GM12892 (cell line): Measurements from ENCODE around the gene BRINP1.
"Not testable (repeated sequence)": the region's sequence is repeated elsewhere in the genome, so short reads cannot be mapped to it uniquely, and the experiment has no call there.

Experiments used
- DNase-seq: peaks from one replicate; pipeline ENCODE4 v3.0.0; 2011; ENCODE audit not compliant: insufficient read length
- FAIRE-seq: peaks from 2 replicates; lab custom pipeline; 2011; peaks lifted over from hg19 to GRCh38; lab: Jason Lieb, UNC
- POLR2A ChIP-seq: IDR thresholded peaks from 2 replicates; pipeline ENCODE4 v1.6.1; 2011; ENCODE audit warnings: low read depth, low read length, control low read depth
- POLR2AphosphoS5 ChIP-seq: IDR thresholded peaks from 2 replicates; pipeline ENCODE4 v1.6.1; 2011; ENCODE audit warnings: low read depth, low read length, control low read depth
- TAF1 ChIP-seq: IDR thresholded peaks from 2 replicates; pipeline ENCODE4 v1.6.1; 2011; ENCODE audit warnings: low read depth, mild to moderate bottlenecking, control low read depth, low read length, borderline replicate concordance

BRINP1 gene

GRCh38 chr9:119216651-119217331, 152.4 kb downstream of the BRINP1 start:
- no peak for DNase-seq
- TF ChIP-seq POLR2AphosphoS5 (no peak), POLR2A (no peak), TAF1 (no peak)
- FAIRE-seq: no peak

GRCh38 chr9:119215651-119216050, 153.6 kb downstream of the BRINP1 start:
- FAIRE-seq: no peak
- no peak for TF ChIP-seq TAF1
- no peak for DNase-seq

- FAIRE-seq (no peak), DNase-seq (no peak)
- no peak for TF ChIP-seq TAF1
- TF ChIP-seq POLR2A: no peak
- no peak for TF ChIP-seq POLR2AphosphoS5
These were observed 155.8 kb downstream of the BRINP1 start for GRCh38 chr9:119213471-119213870.

GRCh38 chr9:119197893-119198607, 171.2 kb downstream of the BRINP1 start:
- DNase-seq: no peak
- TF ChIP-seq POLR2A (no peak), TAF1 (no peak), POLR2AphosphoS5 (no peak)
- no peak for FAIRE-seq

- no peak for TF ChIP-seq POLR2A
- no peak for TF ChIP-seq POLR2AphosphoS5
- no peak for TF ChIP-seq TAF1
- no peak for DNase-seq
- FAIRE-seq: no peak
These were observed 173.7 kb downstream of the BRINP1 start for GRCh38 chr9:119195521-119195920.

GRCh38 chr9:119185298-119185697, 183.9 kb downstream of the BRINP1 start:
- TF ChIP-seq TAF1 (no peak), POLR2AphosphoS5 (no peak), POLR2A (no peak)
- DNase-seq: no peak
- FAIRE-seq: no peak

GRCh38 chr9:119184265-119184936, 184.8 kb downstream of the BRINP1 start:
- TF ChIP-seq POLR2A: no peak
- TF ChIP-seq POLR2AphosphoS5: no peak
- no peak for TF ChIP-seq TAF1
- no peak for DNase-seq
- no peak for FAIRE-seq

GRCh38 chr9:119181561-119181960, 187.7 kb downstream of the BRINP1 start:
- FAIRE-seq (no peak), DNase-seq (no peak)
- no peak for TF ChIP-seq POLR2AphosphoS5

- no peak for DNase-seq
- TF ChIP-seq POLR2A: no peak
- TF ChIP-seq TAF1: no peak
- TF ChIP-seq POLR2AphosphoS5: no peak
- no peak for FAIRE-seq
These were observed 188.3 kb downstream of the BRINP1 start for GRCh38 chr9:119180897-119181296.

- TF ChIP-seq POLR2A: no peak
- no peak for TF ChIP-seq POLR2AphosphoS5
- no peak for TF ChIP-seq TAF1
- DNase-seq: no peak
- no peak for FAIRE-seq
These were observed 189.5 kb downstream of the BRINP1 start for GRCh38 chr9:119179701-119180100.

- FAIRE-seq (no peak), DNase-seq (no peak)
- TF ChIP-seq POLR2A: no peak
- TF ChIP-seq TAF1: no peak
- no peak for TF ChIP-seq POLR2AphosphoS5
These were observed 192.0 kb downstream of the BRINP1 start for GRCh38 chr9:119177196-119177595.

- FAIRE-seq: no peak
- DNase-seq: no peak
- TF ChIP-seq POLR2A (no peak), POLR2AphosphoS5 (no peak), TAF1 (no peak)
These were observed 193.7 kb downstream of the BRINP1 start for GRCh38 chr9:119175581-119175980.

- FAIRE-seq, DNase-seq: not testable (repeated sequence)
These were observed 200.0 kb downstream of the BRINP1 start for GRCh38 chr9:119169222-119169621.
